ENCODE results near the gene PLAU.
A peak's percentile ranks its signal among the peaks of the same experiment; 100 is the strongest.

PLAU gene

GRCh38 chr10:73865459-73866442 is 45.2 kb upstream of the PLAU start:
- DNase-seq (ENCODE audit: low read depth), result peak; percentile 96
- no peak for TF ChIP-seq POLR2A (IDR thresholded peaks at IDR 0.05; ENCODE audit: extremely low read depth, insufficient read length)
- peak; percentile 59 for TF ChIP-seq MAX (IDR thresholded peaks at IDR 0.05; ENCODE audit: low read depth, low read length)
- TF ChIP-seq MYC (IDR thresholded peaks at IDR 0.05; ENCODE audit: low read depth, low read length), result peak; percentile 62; the same call in 1 of the 2 replicates
- peak overlapping the region; percentile 16 for H3K4me3 ChIP-seq (ENCODE audit: low read depth, low read length)

GRCh38 chr10:73866621-73867020 is 44.3 kb upstream of the PLAU start:
- DNase-seq (ENCODE audit: low read depth), result no peak
- no peak for TF ChIP-seq MAX (IDR thresholded peaks at IDR 0.05; ENCODE audit: low read depth, low read length)
- H3K4me3 ChIP-seq (ENCODE audit: low read depth, low read length), result peak overlapping the region; percentile 16

- peak; percentile 37 for DNase-seq (ENCODE audit: low read depth)
- TF ChIP-seq POLR2A (IDR thresholded peaks at IDR 0.05; ENCODE audit: extremely low read depth, insufficient read length) (no peak), MYC (IDR thresholded peaks at IDR 0.05; ENCODE audit: low read depth, low read length) (no peak), MAX (IDR thresholded peaks at IDR 0.05; ENCODE audit: low read depth, low read length) (no peak), CTCF (IDR thresholded peaks at IDR 0.05; ENCODE audit: low read depth, low read length) (no peak)
- no peak overlapping the region for H3K4me3 ChIP-seq (ENCODE audit: low read depth, low read length)
Measured at GRCh38 chr10:73867126-73867807, 43.7 kb upstream of the PLAU start.

GRCh38 chr10:73867871-73868631 is 42.9 kb upstream of the PLAU start:
- TF ChIP-seq MAX (IDR thresholded peaks at IDR 0.05; ENCODE audit: low read depth, low read length) (no peak), MYC (IDR thresholded peaks at IDR 0.05; ENCODE audit: low read depth, low read length) (no peak), POLR2A (IDR thresholded peaks at IDR 0.05; ENCODE audit: extremely low read depth, insufficient read length) (no peak), CTCF (IDR thresholded peaks at IDR 0.05; ENCODE audit: low read depth, low read length) (no peak)
- H3K4me3 ChIP-seq (ENCODE audit: low read depth, low read length), result no peak overlapping the region
- DNase-seq (ENCODE audit: low read depth), result no peak

GRCh38 chr10:73868655-73869195 is 42.2 kb upstream of the PLAU start:
- DNase-seq (ENCODE audit: low read depth), result no peak
- H3K4me3 ChIP-seq (ENCODE audit: low read depth, low read length), result no peak overlapping the region
- no peak for TF ChIP-seq MAX (IDR thresholded peaks at IDR 0.05; ENCODE audit: low read depth, low read length)
- TF ChIP-seq CTCF (IDR thresholded peaks at IDR 0.05; ENCODE audit: low read depth, low read length), result no peak
- no peak for TF ChIP-seq MYC (IDR thresholded peaks at IDR 0.05; ENCODE audit: low read depth, low read length)
- no peak for TF ChIP-seq POLR2A (IDR thresholded peaks at IDR 0.05; ENCODE audit: extremely low read depth, insufficient read length)

All from NB4 (cell line).